HepG2 (cell line): ENCODE measurements around the gene MAP3K3. TPM values are rescaled to one million over a fixed set of nuclear protein-coding genes. Genes with fewer than 3 reads are reported as not detected.

Experiments used
- ATAC-seq: fragments of 200-7000 bp; cut with Tn5 transposase; 3 replicates; pipeline ENCODE4 v1.9.1; 2020; ENCODE audit warnings: mild to moderate bottlenecking, moderate library complexity
- BruUV-seq: library from RNA; stranded (reverse); fragments of 400-500 nt; replicated peaks from 2 replicates; lab custom pipeline; 2021; lab: Mats Ljungman, UMichigan
- CTCF ChIA-PET: fragments of 300-600 bp; formaldehyde crosslinking; extraction: SDS; loops from one replicate; lab custom pipeline; 2021; ENCODE audit warnings: low total read pairs, inconsistent platforms, low intra/inter-chr PET ratio; lab: Yijun Ruan, JAX
- POLR2A ChIA-PET: fragments of 350-600 bp; sonication (Branson Sonifier 250); formaldehyde crosslinking; loops from one replicate; lab custom pipeline; 2020; ENCODE audit warnings: antibody characterized with exemption, inconsistent platforms; lab: Yijun Ruan, JAX
- DNase-seq: peaks from one replicate; pipeline ENCODE4 v3.0.0-alpha.2; 2015; ENCODE audit warnings: low spot score
- FAIRE-seq: peaks from 3 replicates; lab custom pipeline; 2011; peaks lifted over from hg19 to GRCh38; lab: Jason Lieb, UNC
- H2AFZ ChIP-seq: one replicate; pipeline ENCODE4 v1.6.1; 2011; ENCODE audit warnings: low read length, inconsistent platforms
- H3K27ac ChIP-seq: fragments of 300-600 bp; 3 replicates; pipeline ENCODE4 v1.8.0; 2011; ENCODE audit warnings: mixed run types, mild to moderate bottlenecking, mixed read lengths, low read length, inconsistent platforms; ENCODE audit not compliant: insufficient read depth; ENCODE audit errors: extremely low read length
- H3K27me3 ChIP-seq, 2 experiments: fragments of 200-600 bp in 1 of 2; 2 replicates in 1 of 2; 3 replicates in 1 of 2; pipeline versions ENCODE4 v1.6.0 to v1.8.0; 2011; ENCODE audit warnings: low read length in 2 of 2, mild to moderate bottlenecking in 2 of 2, moderate library complexity in 2 of 2, inconsistent platforms in 1 of 2; ENCODE audit not compliant: insufficient read depth in 2 of 2, control insufficient read depth in 1 of 2
- H3K36me3 ChIP-seq, 2 experiments: fragments of 200-600 bp in 1 of 2; replicated peaks in 1 of 2; 2 replicates in 1 of 2; 3 replicates in 1 of 2; pipeline versions ENCODE4 v1.5.1 to v1.8.0; 2011; ENCODE audit warnings: low read length in 2 of 2, inconsistent platforms in 1 of 2; ENCODE audit not compliant: insufficient read depth in 2 of 2, control insufficient read depth in 1 of 2
- H3K4me1 ChIP-seq: 2 replicates; pipeline ENCODE4 v1.5.1; 2012; ENCODE audit warnings: low read length, inconsistent platforms; ENCODE audit not compliant: insufficient read depth
- H3K4me2 ChIP-seq: 2 replicates; pipeline ENCODE4 v1.6.0; 2011; ENCODE audit warnings: low read depth, low read length, inconsistent platforms
- H3K4me3 ChIP-seq, 3 experiments: fragments of 200-600 bp in 1 of 3; sonication (generic), shearing (Covaris generic) in 1 of 3; replicated peaks in 1 of 3; 2 replicates each; pipeline ENCODE4 v1.5.1; 2011 to 2016; ENCODE audit warnings: low read length in 3 of 3, inconsistent platforms in 2 of 3, low read depth in 2 of 3, mild to moderate bottlenecking in 2 of 3, control low read depth in 1 of 3, mixed read lengths in 1 of 3; ENCODE audit not compliant: insufficient read depth in 1 of 3
- H3K79me2 ChIP-seq: one replicate; pipeline ENCODE4 v1.6.1; 2011; ENCODE audit warnings: low read length, inconsistent platforms; ENCODE audit not compliant: insufficient read depth
- H3K9ac ChIP-seq: 2 replicates; pipeline ENCODE4 v1.6.0; 2011; ENCODE audit warnings: mild to moderate bottlenecking, low read depth, low read length, inconsistent platforms; ENCODE audit not compliant: insufficient read depth
- H3K9me3 ChIP-seq: 2 replicates; pipeline ENCODE4 v1.5.1; 2012; ENCODE audit warnings: mild to moderate bottlenecking, low read length
- H4K20me1 ChIP-seq: 2 replicates; pipeline ENCODE4 v1.6.0; 2011; ENCODE audit warnings: inconsistent platforms, mild to moderate bottlenecking, low read length, moderate library complexity; ENCODE audit not compliant: insufficient read depth
- EED ChIP-seq: sonication (generic); formaldehyde crosslinking; IDR thresholded peaks from 2 replicates; pipeline ENCODE4 v1.5.0; 2020; ENCODE audit warnings: mild to moderate bottlenecking, missing genetic modification reagents
- ETV5 ChIP-seq: IDR thresholded peaks from 2 replicates; pipeline ENCODE4 v1.6.1; 2018; ENCODE audit warnings: missing biosample characterization, missing genetic modification reagents, inconsistent platforms, borderline replicate concordance
- HDAC2 ChIP-seq: sonication (generic); formaldehyde crosslinking; IDR thresholded peaks from 2 replicates; pipeline ENCODE4 v1.4.0; 2020; ENCODE audit warnings: missing genetic modification reagents
- HMG20B ChIP-seq: conservative IDR thresholded peaks from 2 replicates; pipeline ENCODE4 v1.6.1; 2016; ENCODE audit warnings: missing genetic modification reagents, missing compliant biosample characterization
- MYC ChIP-seq: sonication (generic); formaldehyde crosslinking; IDR thresholded peaks from 2 replicates; pipeline ENCODE4 v1.9.0; 2021; ENCODE audit warnings: missing genetic modification reagents, borderline replicate concordance
- PBX2 ChIP-seq: IDR thresholded peaks from 2 replicates; pipeline ENCODE4 v1.6.1; 2016; ENCODE audit warnings: control low read depth
- PHF5A ChIP-seq: IDR thresholded peaks from one replicate; pipeline ENCODE4 v1.6.1; 2018; ENCODE audit warnings: low read depth, missing genetic modification reagents; ENCODE audit not compliant: unreplicated experiment
- RBM22 ChIP-seq: fragments of 200-400 bp; formaldehyde crosslinking; optimal IDR thresholded peaks from 2 replicates; pipeline ENCODE3; 2017; ENCODE audit warnings: mild to moderate bottlenecking, low read length, moderate library complexity
- SIX1 ChIP-seq: sonication (generic); formaldehyde crosslinking; IDR thresholded peaks from 2 replicates; pipeline ENCODE4 v1.4.0; 2020; ENCODE audit warnings: missing genetic modification reagents, borderline replicate concordance
- ZNF136 ChIP-seq: sonication (generic); formaldehyde crosslinking; IDR thresholded peaks from 2 replicates; pipeline ENCODE4 v1.8.1; 2022; ENCODE audit warnings: low read depth, mild to moderate bottlenecking, moderate library complexity, missing genetic modification reagents
- ZNF275 ChIP-seq: sonication (generic); formaldehyde crosslinking; IDR thresholded peaks from 2 replicates; pipeline ENCODE4 v1.8.0; 2022; ENCODE audit warnings: missing genetic modification reagents, mild to moderate bottlenecking, inconsistent platforms, borderline replicate concordance
- ZNF331 ChIP-seq: sonication (generic); formaldehyde crosslinking; IDR thresholded peaks from 2 replicates; pipeline ENCODE4 v1.4.0; 2020; ENCODE audit warnings: missing genetic modification reagents
- ZNF747 ChIP-seq: sonication (generic); formaldehyde crosslinking; IDR thresholded peaks from 2 replicates; pipeline ENCODE4 v1.8.1; 2023; ENCODE audit warnings: missing genetic modification reagents, mild to moderate bottlenecking, borderline replicate concordance
- ZNF749 ChIP-seq: sonication (generic); formaldehyde crosslinking; IDR thresholded peaks from 2 replicates; pipeline ENCODE4 v1.8.0; 2022; ENCODE audit warnings: mild to moderate bottlenecking, missing genetic modification reagents, moderate library complexity, borderline replicate concordance
- ZNF761 ChIP-seq: sonication (generic); formaldehyde crosslinking; conservative IDR thresholded peaks from 2 replicates; pipeline ENCODE4 v1.4.0; 2020; ENCODE audit warnings: mild to moderate bottlenecking, missing genetic modification reagents
- ZNF770 ChIP-seq: sonication (generic); formaldehyde crosslinking; IDR thresholded peaks from 2 replicates; pipeline ENCODE4 v1.5.0; 2020; ENCODE audit warnings: mild to moderate bottlenecking, missing genetic modification reagents
- WGBS: methylation state at CpG from one replicate; pipeline ENCODE4 v1.1.6; 2017; ENCODE audit warnings: low lambda C conversion rate; 5-methylcytosine and 5-hydroxymethylcytosine counted together
- in situ Hi-C: cut with HindIII; loops from 2 replicates; pipeline ENCODE4 v1.10.0; 2017; ENCODE audit warnings: low pct_unique_long_range_greater_than_20kb; ENCODE audit not compliant: extremely low pct_ligation_motif_present
- intact Hi-C: fragments of 100-400 bp; cut with micrococcal nuclease; formaldehyde crosslinking; loops from one replicate; pipeline ENCODE4 v1.10.0; 2022; ENCODE audit not compliant: unreplicated experiment
- polyA plus RNA-seq, 8 experiments: library from polyadenylated mRNA; depleted of rRNA in 3 of 8; stranded (reverse) in 7 of 8; unstranded in 1 of 8; fragments of >200 nt; fragmentation: Illumina TruSeq in 4 of 8; extraction: Trizol in 4 of 8; gene quantifications; 2 replicates each; pipeline versions ENCODE4 v1.2.1 to v1.2.3, GENCODE V29; 2011 to 2016; ENCODE audit warnings: low read depth in 4 of 8, missing spikeins in 1 of 8, mixed read lengths in 1 of 8; ENCODE audit not compliant: insufficient read depth in 1 of 8
- total RNA-seq, 5 experiments: library from RNA; depleted of rRNA; stranded (reverse); fragments of >200 nt; fragmentation: Illumina TruSeq; extraction: Trizol; gene quantifications; 2 replicates each; pipeline ENCODE4 v1.2.3, GENCODE V29; 2016; ENCODE audit warnings: low read depth in 1 of 5

MAP3K3 gene
- total and polyA plus RNA-seq, 2 of the 13 experiments (the other 11 are each of a cell fraction or from before 2014, with no cell fraction given): 17.7 to 21.8 TPM

- H4K20me1 ChIP-seq: no peaks in the 10 kb centered on the region
- H3K27ac ChIP-seq: no peak overlapping the region
- H3K79me2 ChIP-seq: no peaks in the 10 kb centered on the region
- TF ChIP-seq EED (no peak), ZNF136 (CRISPR knock-in tag) (no peak), ZNF331 (CRISPR knock-in tag) (no peak), ZNF749 (CRISPR knock-in tag) (no peak), ETV5 (CRISPR knock-in tag) (no peak), HMG20B (CRISPR knock-in tag) (no peak), ZNF770 (CRISPR knock-in tag) (no peak), RBM22 (no peak), PHF5A (CRISPR knock-in tag) (no peak), MYC (no peak), PBX2 (no peak), HDAC2 (CRISPR knock-in tag) (no peak), ZNF275 (CRISPR knock-in tag) (no peak), ZNF761 (CRISPR knock-in tag) (no peak), SIX1 (CRISPR knock-in tag) (no peak), ZNF747 (no peak)
- H3K4me1 ChIP-seq: no peaks in the 10 kb centered on the region
- WGBS: 98% methylated on average over 3 of the region's 3 CpGs
- FAIRE-seq (no peak), ATAC-seq (no peak), DNase-seq (no peak)
- CTCF ChIA-PET: no interaction called here
- no TSS peak for BruUV-seq
- no peak overlapping the region for H2AFZ ChIP-seq
- no peak overlapping the region for H3K9ac ChIP-seq
- POLR2A ChIA-PET: no interaction called here
- H3K36me3 ChIP-seq: peaks cover 16 to 35% of the 10 kb centered on the region in 2 experiments
- no peak overlapping the region for H3K4me2 ChIP-seq
- H3K9me3 ChIP-seq: no peaks in the 10 kb centered on the region
- intact Hi-C loops (no loop called here), in situ Hi-C loops (no loop called here)
- no peaks in the 10 kb centered on the region for H3K27me3 ChIP-seq
- H3K4me3 ChIP-seq: no peak overlapping the region
Measured at GRCh38 chr17:63657786-63658185, 35.6 kb downstream of the MAP3K3 start.
